GM21526 (cell line): Measurements from ENCODE around the gene PSMB3.

Source experiments
- ATAC-seq: cut with Tn5 transposase; IDR thresholded peaks from one replicate; pipeline ENCODE4 v1.9.1; 2021; ENCODE audit warnings: moderate library complexity; ENCODE audit not compliant: unreplicated experiment, low FRiP score

Gene PSMB3

DNA sequence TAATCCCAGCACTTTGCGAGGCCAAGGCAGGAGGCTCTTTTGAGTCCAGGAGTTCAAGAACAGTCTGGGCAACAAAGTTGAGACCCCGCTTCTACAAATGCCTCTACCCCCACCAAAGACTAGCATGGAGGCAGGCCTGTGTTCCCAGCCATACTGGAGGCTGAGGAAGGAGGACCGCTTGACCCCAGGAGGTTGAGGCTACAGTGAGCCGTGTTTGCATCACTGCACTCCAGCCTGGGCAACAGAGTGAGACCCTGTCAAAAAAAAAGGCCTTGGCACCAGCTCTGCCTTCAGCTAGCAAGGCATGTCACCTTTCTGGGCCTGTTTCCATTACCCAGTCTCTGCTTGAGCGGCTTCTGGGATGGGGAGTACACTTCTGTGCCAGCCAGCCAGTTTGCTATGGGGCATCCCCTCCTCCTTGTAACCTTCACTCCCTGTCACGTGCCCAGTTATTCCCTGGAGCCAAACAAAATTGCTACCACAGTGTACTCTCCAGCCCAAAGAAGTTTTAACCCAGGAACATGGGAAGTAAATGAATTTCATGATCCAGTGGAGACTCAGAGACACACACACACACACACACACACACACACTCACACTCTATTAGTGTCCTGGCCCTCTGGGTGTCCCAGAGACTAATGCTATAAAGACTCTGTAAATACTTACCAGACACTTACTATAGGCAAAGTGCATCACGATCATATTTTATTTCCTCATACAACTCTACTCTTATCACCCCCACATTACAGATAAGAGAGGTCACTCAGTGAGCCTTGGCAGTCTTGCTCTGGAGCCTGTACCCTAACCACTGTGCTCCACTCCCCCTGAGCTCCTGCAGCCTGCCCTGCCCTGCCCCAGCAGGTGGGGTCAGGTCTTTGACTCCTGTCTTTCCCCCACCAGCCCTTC, 19.9 kb upstream of the PSMB3 start:
- no peak for ATAC-seq

DNA sequence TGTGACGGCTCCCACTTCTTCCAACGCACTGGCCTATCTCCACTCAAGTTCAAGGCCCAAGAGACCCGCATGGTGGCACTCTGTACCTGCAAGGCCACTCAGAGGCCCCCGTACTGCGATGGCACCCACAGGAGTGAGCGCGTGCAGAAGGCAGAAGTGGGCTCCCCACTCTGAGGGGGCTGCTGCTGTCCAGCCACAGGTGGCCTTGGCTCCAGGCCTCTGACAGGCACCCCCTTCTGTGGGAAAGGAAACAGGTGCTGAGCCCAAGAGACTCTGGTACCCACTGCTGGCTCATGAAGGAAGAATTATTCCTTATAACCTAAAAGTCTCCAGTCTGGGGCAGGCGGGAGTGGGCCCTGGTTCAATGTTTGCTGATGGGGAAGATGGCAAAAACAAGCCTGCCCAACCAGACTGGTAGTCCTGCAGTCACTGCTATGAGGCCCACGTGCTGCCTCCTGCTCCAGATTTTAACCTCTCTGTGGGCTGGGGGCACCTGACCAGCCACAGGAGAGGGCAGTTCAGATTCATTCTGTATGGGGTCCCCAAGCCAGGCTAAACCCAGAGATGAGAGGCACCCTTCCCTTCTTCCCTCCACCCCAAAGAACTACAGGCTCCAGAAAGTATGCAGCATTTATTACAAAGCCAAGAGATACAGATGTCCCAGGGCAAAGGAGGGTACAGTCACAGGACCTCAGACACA, 19.1 kb upstream of the PSMB3 start:
- ATAC-seq = no peak

DNA sequence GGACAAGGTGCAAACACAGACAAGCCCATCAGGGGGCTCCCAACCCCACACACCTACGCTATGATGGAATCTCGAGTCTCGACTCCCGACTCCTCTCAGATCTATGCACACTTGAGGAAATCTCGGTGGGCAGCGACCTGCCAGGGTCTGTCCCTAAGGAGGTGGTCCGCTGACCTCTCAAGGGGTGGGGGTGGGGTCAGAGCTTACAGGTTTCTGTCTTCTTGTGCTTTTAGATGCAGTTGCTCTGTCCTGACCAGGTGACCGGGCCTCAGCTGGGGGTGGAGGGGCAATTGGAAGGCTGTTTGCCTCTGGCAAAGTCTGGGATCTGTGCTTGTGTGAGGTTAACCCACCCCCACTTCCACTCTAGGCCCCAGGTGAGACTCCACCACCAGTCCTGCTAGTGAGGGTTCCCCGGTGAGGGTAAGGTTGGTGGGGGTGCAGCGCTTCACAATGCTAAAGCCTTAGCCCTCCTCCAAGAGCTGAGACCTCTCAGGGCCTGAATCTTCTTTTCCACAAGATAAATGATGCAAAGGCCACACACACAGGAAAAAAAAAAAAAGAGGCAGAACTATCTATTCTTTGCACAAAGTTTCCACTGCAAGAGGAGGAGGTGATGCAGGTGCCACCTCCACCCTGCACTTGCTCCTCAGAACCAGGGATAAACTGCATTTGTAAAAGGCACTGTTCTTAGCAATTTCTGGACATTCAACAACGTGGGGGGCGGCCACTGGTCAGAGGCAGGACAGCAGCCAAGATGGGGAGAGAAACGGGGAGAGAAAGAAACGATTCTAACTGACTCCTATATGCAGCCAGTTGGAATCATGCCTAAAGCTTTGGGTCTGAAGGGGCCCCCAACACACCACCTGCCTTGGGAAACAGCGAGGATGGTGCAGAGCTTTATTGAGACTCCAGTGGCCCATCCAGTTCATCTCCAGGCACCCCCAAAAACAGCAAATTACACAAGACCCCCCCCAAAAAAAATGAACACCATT, 18.3 kb upstream of the PSMB3 start:
- ATAC-seq = no peak

DNA sequence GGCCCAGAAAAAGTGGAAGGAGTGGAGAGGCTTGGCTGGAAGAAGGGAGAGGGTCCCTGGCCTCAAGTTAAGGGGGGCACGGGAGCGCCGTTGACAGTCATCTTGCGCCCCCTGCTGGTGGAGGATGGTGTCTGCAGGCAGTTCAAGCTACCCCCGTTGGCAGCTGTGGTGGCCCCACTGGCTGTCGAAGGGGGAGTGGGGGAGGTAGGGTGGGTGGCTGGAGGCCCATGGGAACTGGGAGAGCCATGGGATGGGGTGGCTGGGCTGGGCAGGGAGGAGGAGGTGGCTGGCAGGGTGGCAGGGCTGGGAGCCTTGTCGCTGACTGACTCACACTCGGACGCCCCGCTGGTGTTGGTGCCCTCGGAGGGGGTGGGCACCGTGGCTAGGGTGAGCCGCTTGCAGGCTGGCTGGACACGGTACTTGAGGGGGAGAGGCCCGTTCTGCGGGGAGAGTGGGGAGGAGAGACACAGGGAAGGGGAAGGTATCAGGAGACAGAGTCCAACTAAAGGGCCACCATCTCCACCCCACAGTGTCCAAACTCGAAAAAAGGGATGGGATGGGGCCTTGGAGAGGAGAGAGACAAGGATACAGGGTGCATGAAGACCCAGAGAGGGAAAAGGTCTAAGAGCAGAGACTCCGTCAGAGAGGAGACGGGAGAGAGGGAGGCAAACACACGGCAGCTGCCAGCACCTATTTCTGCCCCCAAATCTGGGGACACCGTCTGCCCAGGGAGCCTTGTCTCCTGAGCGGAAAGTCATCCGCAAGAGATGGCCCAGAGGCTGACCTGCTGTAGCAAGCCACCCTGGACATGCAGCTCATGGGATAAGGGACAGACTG, 17.2 kb upstream of the PSMB3 start:
- ATAC-seq = no peak

DNA sequence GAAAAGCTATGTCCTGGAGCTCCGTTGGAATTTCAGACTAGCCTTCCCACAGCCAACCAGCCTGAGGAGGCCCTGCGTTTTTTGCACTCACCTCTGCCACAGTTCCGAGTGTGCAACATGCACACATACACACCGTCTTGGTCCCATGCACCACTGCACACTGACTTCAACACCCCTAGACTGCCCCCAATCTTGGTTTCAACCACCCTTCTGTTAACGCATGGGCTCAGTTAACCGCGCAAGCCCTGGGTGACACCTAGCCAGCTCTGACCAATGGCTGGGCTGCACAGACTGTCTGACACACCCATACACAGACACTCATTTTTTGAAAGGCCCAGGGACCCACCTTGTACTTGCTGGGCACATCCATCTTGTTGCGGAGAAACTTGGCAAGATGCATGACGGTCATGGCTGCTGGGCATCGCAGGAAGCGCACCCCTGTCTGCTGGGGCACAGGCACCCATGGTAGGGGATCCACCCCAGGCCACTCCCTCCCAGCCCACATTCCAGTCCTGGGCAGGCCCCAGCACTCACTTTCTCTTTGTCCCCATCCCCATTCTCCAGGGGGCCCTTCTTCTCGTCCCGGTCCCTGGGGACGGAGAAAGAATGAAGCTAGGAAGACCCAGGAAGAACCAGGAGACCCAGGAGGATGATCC, 14.4 kb upstream of the PSMB3 start:
- no peak for ATAC-seq

DNA sequence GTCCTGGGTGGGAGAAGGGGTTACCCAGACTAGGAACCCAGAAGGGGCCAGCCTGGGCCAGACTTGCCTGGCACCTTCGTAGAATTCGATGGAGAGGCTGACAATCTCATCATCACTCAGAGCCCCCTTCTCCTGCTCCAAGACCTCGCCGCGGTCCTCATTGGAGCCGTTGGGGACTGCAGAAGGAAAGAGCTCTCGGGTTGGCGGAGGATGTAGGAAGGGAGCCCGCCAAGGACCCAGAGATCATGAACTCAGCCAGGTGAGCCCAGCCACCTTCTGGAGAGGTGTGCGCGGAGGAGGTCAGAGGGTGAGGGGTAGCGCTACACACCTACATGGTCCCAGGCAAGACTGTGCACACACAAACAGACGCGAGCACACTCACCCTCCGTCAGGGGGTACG, 13.9 kb upstream of the PSMB3 start:
- ATAC-seq = no peak

DNA sequence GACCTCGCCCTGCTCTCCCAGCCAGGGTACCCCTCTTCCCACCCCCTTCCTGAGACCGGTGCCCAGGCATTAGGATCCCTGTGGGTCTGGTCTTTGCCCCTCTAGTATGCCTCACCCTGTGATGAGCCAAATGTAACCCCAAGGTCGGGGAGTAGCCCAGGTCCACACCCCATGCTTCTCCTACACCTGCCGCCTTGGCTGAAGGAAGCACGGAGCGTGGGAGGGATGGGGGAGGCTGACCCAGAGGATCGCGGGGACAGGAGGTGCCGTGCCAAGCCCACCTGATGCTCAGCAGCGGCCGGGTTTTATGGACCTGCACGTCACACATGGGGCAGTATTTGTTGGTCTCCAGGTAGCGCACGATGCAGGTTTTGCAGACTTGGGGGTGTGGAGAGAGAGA, 13.2 kb upstream of the PSMB3 start:
- no peak for ATAC-seq

DNA sequence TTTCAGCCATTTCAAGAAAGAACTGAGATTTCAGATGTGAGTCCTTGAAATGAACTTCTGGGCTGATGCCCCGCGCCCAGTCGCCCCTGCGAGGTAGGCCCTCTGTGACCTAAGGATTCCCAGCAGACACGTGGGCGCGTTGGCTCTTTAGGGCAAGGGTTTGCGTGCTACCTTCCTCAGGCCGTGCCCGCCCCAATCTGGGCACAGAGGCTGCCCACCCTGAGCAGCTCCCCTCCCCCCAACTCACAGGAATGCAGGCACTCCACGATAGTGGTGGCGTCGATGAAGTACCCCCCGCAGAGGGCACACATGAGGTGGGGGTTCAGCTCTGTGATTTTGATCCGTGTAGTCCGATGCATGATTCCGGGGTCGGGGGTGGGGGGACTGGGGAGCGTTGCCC, 12.5 kb upstream of the PSMB3 start:
- ATAC-seq = no peak

DNA sequence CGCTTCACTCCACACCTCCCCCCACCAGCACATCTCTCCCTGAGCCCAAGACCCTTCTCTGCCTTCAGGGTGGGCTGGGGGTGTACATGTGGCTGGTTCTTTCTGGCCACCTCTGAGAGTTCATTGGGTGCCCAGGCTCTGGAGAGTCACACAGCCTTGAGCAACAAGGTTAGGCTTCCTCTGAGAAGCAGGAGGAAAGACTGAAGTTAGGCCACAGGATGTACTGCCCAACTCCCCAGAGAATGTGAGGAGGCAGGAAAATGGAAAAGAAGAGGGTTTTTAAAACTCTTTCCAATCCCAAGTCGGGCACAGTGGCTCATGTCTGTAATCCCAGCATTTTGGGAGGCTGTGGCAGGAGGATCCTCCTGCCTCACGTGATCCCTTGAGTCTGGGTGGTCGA, 11.7 kb upstream of the PSMB3 start:
- ATAC-seq = no peak

DNA sequence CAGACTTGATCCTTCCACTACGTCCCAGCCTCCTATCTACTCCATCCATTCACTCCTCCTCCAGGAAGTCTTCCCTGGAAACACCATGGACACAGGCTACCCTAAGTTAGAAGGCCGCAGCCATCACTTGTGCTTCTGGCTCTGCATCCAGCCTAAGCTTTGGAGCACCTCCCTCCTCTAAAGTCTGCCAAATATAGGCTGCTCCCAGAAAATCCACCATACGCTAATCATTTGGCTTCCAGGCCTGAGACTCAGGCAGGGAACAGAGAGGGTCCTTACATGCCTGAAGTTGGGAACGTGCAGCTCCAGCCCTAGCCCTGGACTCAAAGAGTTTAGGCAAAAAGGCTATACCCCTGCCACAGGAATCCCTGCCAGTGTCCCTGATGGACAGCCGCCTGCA, 11.1 kb upstream of the PSMB3 start:
- no peak for ATAC-seq

DNA sequence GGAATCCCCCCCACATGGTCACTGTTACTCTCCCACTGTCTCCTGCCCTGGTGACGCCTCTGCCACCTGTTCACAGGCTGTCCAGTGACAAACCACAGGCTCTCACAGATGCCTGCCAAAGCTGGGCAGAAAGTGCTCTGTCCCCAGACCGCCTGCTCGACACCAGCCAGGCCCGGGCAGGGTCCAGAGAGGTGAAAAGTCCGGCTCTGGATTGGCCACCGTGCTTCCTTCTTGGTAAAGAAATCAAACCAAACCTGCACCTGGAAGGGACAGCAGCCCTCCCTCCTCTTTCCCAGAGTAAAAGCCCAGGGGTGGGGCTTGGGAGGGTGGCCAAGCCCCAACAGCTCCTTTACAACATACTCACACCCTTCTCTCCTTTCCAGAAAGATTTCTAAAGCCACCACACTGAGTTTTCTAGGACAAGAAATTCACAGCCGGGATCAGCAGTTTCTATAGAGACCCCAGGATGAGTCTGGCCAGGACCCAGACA, 10.6 kb upstream of the PSMB3 start:
- ATAC-seq = no peak

DNA sequence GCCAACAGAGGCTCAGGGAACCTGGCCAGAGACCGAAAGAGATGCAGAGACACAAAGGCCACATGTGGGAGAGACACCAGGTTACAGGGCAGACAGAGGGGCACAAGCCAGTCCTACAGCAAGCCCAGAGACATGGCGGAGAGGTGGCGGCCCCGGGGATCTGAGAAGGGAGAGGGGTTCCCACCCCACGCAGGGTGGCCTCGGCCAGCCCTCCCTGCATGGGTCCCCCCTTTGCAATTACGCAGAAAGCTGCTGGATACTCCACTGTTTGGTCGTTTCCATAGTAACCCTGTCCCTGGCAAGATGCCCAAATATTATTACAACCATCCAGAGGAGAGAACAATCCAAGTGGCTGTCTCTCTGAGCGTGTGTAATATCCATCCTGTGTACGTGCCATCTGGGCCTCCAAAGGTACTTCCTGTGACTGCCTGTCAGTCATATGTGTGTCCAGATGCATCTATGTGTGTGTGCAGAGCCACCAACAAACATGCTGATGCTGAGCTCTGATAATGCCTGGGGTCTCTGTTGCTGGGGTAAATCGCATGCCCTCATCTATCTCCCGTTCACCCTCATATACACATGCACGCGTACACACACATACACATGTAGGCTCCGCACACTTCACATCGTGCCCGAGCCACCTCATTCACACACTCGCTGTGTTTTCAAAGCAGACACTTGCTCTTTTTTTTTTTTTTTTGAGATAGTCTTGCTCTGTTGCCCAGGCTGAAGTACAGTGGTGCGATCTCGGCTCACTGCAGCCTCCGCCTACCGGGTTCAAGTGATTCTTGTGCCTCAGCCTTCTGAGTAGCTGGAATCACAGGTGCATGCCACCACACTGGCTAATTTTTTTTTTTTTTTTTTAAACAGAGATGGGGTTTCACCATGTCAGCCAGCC, 9.9 kb upstream of the PSMB3 start:
- ATAC-seq = no peak

DNA sequence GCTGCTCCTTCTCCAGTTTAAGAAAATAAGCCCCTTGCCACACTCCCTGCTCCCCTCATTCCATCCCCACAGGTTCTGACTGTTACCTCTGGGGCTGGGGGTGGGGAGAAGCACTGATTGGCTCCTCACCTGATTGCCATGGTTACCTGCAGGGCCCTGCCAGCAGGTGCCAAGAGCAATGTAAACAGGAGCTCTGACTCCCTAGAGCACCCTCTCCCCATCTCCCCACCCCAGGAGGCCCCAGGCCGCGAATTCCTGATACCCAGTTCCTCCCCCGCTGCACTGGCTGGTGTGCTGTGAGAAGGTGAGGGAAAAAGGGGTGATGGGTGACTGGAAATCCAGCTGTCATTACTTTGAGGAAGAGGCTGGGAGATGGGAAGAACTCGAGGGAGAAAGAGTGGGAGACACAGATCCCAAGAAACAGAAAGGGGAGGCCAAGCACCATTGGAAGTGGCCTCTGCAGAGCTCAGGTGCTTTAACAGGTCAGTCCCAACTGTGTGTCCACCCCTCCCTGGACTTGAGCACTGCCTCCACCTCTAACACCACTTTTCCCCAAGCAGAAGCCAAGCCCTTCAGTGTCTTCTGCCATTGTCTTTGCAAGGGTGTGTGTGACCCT, 8.9 kb upstream of the PSMB3 start:
- no peak for ATAC-seq

DNA sequence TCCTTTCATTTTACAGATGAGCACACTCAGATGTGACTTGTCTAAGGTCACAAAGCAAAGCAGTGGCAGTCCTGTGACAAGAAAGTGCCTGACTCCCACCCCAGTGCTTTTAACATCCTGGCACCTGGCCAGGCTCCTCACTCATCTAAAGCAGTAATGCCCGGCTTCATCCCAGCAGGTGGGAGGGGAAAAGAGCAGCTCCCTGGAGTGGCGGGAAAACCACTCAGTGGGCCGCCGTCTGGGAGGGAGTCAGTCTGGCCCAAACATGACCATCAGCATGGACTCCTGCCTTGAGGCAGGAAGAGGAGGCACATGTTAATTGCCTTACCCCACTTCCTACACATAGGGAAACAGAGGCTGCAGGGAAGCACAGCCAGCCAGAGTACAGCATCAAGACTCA, 7.0 kb upstream of the PSMB3 start:
- no peak for ATAC-seq

DNA sequence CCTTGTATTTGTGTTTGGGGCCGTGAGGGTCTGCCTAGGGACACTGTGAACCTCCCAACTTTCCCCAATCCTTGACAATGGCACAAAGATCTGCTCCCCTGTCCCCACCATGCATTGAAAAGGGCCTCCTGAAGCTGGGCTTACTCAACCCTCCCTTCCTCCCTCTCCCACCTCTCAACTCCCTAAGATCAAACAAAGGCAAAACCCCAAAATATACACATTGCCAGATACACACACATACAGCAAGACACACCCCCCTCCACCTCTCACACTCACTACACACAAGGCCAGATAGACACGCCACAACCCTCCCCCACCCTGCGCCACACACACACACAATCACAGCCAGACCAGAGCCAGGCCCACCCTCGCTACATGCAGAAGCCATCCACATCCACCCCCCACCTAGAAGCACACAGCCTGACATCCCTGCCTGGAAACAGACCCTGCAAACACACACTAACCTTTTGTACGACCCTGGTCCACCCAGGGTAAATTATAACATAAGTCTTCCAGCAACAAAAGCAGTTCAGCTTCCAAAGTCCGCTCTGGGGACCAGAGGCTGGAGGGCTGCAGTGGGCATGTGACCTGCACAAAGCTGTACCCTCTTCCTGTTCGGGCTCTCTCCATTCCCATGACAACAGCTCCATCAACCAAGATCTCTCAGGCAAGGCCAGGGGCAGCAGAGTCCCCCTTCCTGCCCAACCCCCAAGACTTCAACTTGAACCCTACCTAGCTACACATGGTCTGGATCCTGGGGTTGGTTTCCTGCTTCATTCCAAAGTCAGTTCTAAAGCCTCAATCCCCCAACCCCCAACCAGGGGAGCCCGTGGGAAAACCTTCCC, 6.3 kb upstream of the PSMB3 start:
- ATAC-seq = no peak

DNA sequence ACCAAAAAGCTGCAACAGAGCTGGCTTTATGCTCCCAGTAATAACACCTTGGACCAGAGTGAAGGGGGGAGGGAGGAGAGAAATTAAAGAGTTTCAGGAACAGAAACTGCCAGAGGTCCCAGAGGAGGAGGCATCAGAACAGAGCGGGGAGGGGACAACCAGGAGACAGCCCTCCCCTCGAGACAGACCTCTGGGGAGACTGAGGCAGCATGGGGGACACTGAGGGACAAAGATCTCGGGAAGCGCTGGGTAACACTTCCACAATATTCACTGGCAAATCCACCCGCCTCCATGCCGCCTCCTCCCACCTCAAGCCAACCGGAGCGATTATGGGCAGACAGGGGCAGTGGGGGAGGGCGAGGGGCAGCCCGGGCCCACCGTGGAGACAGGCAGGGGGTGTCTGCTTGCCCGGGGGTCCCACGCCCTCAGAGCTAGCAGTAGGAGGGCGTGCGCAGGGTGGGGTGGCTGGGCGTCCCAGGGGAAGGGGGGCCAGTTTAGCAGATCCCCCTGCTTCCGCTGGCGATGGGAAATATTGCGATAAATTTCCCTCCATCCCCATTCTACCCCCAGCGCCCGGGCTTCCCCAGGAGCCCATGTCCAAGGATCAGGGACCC, 5.6 kb upstream of the PSMB3 start:
- no peak for ATAC-seq
